Measurements from ENCODE around the gene ZFC3H1.
"Not testable (repeated sequence)": the region's sequence is repeated elsewhere in the genome, so short reads cannot be mapped to it uniquely, and the experiment has no call there.

The ZFC3H1 gene, protein sequence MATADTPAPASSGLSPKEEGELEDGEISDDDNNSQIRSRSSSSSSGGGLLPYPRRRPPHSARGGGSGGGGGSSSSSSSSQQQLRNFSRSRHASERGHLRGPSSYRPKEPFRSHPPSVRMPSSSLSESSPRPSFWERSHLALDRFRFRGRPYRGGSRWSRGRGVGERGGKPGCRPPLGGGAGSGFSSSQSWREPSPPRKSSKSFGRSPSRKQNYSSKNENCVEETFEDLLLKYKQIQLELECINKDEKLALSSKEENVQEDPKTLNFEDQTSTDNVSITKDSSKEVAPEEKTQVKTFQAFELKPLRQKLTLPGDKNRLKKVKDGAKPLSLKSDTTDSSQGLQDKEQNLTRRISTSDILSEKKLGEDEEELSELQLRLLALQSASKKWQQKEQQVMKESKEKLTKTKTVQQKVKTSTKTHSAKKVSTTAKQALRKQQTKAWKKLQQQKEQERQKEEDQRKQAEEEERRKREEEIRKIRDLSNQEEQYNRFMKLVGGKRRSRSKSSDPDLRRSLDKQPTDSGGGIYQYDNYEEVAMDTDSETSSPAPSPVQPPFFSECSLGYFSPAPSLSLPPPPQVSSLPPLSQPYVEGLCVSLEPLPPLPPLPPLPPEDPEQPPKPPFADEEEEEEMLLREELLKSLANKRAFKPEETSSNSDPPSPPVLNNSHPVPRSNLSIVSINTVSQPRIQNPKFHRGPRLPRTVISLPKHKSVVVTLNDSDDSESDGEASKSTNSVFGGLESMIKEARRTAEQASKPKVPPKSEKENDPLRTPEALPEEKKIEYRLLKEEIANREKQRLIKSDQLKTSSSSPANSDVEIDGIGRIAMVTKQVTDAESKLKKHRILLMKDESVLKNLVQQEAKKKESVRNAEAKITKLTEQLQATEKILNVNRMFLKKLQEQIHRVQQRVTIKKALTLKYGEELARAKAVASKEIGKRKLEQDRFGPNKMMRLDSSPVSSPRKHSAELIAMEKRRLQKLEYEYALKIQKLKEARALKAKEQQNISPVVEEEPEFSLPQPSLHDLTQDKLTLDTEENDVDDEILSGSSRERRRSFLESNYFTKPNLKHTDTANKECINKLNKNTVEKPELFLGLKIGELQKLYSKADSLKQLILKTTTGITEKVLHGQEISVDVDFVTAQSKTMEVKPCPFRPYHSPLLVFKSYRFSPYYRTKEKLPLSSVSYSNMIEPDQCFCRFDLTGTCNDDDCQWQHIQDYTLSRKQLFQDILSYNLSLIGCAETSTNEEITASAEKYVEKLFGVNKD (N-terminal part only)

DNA sequence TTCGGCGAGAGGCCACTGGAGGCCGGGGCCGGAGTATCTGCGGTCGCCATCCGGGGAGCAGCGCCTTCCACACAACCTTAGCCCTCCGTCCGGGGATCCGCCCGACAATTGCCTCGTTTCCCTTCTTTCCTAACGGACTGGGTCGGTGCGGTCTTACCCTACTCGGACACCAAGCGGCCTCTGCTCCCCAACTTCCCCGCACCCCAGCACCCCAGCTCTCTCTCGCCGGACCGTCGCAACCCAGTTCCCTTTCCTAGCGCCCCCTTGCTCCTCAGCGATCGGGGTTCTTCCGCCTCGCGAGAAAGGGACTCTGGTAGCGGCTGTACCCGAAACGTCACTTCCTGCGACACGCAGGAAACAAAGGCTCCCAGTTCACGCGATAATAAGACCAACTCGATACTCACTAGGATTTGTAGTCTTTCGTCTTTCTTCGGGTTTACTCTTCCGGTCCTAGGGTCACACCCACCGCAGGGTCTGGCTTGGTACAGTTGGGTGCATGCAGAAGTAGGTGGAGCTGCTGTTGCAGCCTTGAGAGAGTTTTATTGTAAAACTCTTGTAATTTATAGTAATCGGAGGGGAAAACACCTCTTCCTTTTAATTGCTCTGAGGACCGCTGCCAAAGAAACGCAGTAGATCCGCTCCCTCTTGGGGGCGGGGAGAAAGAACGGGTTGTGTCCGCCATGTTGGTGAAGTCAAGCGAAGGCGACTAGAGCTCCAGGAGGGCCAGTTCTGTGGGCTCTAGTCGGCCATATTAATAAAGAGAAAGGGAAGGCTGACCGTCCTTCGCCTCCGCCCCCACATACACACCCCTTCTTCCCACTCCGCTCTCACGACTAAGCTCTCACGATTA lies at the start of gene ZFC3H1, which contains the start of gene THAP2:
ZFC3H1 (minus strand) TSS at position 288 of the 850 bp plus-strand sequence; CDS start at position 50, 238 bp downstream.
THAP2 (plus strand) TSS at position 741 of the 850 bp plus-strand sequence. CDS start 209 bp downstream, outside the sequence.
- peak; percentile 98 for DNase-seq (ENCODE audit: low read depth)

DNA sequence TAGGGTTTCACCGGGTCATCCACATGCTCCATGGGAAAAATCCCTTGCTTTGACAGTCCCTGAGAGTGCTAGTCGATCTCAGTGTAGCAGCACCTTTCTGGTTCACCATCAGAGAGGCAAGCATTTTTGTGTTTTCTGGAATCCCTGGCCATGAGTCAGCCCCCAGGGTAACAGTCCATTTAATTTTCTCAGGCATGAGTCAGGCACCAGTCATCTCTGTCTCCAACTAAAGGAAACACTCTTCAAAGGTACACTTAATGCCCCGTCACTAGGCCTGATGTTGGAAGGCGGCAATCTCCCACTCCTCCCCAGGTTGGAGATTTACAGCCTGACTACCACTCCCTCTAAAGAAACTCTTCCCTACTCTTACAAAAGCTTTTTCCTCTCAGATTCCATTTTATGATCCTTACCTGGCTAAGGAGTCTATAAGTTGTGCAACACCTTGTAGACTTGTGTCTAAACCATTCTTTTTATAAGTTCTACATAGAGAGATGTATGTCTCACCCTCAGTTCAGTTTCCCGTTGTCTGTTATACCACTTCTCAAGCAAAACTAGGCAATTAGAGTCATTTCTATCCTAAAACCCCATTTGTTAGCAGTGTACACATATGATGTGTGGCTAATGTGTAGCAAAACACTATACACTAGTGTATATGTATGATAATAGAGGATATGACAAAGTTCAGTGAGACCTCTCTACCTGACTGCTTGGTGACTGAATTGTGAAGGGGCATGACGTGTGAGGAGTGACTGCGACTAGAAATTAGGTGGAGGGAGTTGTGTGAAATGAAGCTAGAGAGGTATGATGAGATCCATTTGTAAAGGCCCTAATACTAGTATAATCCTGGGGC lies 46.9 kb upstream of the ZFC3H1 start:
- DNase-seq (ENCODE audit: low read depth), result peak; percentile 88

DNA sequence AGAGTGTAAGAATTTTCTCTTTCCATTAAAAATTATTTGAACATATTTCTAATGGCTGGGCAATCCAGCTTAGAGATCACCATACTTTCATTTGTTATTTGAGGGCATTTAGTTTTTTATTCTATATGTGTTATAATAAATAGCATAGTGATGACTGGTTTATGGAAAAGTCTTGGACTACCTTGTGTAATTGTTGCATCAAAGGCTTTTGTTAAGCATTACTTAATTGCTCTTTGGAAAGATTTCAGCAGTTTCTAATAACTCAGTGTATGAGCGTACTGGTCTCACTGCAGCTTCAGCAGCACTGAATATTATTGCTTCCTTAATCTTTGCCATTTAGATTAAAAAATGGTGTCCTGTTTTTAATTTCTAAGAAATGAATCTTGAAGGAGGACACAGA lies 45.0 kb upstream of the ZFC3H1 start:
- no peak for DNase-seq (ENCODE audit: low read depth)

DNA sequence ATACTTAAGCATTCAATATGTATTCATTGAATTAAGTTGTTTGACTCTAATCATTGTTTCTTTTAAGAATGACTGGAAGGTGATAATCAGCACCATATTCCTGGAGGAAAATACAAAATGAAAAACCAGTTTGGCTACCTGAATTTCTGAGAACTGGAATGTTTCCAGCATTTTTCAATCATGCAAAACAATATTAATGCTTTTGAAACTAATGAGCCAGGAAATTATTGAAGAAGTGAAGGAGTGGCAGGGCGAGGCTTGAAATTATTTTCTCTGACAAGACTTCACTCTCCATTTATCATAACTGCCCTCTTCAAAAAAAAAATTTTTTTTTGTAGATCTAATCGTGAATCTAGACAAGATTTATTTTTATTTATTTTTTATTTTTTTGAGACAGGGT lies 41.3 kb upstream of the ZFC3H1 start:
- no peak for DNase-seq (ENCODE audit: low read depth)

DNA sequence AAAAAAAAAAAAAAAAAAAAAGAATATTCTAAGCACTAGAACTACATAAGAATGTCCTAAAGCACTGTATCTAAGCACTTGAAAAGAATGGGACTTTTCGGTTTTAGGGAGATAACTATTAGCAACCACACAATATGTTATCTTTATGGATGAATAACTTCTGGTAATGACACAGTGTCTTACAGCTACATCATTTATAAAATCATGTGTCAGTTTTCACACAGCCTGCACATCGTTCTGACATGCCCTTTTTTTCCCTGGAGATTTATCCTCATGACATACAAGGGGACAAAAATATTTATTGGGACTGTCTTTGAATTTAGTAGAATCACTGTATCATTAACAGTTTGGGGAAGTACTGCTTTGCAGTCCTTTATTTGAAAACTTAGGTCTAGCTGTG lies 39.6 kb upstream of the ZFC3H1 start:
- no peak for DNase-seq (ENCODE audit: low read depth)

DNA sequence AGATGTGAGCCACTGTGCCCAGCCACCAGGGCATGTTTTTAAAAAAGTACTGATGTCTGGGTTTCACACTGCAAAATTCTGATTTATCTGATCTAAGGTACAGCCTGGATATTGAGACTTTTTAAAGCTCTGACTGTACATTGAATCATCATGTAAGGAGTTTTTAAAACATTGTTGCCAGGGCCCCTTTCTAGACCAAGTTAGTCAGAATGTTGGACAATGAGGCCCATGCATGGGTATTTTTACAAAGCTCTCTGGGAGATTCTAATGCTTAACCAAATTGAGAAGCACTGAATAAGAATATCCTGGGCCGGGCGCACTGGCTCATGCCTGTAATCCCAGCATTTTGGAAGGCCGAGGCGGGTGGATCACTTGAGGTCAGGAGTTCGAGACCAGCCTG lies 38.9 kb upstream of the ZFC3H1 start:
- DNase-seq (ENCODE audit: low read depth), result no peak

DNA sequence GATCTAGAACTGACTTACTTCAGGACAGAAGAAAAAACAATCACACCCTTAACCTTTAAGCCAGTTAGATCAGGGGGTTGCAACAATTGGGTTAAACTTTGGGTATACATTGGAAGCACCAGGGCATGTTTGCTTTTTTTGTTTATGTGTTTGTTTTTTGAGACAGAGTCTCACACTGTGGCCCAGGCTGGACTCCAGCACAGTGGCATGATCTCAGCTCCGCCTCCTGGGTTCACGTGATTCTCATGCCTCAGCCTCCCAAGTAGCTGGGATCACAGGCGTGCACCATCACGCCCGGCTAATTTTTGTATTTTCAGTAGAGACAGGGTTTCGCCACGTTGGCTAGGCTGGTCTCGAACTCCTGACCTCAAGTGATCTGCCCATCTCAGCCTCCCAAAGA lies 38.5 kb upstream of the ZFC3H1 start:
- not testable (repeated sequence) for DNase-seq (ENCODE audit: low read depth)

DNA sequence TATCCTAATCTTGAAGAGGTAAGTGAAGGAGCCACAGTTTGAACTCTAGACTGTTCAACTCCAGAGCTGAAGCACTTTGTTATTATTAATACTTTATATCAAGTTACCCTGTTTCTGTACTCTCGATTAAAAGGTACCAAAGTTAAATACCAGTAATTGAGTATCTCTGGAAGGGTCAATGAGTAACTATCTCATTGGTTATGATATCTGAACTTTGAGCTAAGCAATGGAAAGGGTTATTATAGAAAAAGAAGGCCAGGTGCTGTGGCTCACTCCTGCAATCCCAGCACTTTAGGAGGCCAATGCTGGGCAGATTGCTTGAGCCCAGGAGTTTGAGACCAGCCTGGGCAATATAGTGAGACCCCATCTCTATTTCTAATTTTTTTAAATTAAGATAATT lies 32.1 kb upstream of the ZFC3H1 start:
- DNase-seq (ENCODE audit: low read depth), result no peak

DNA sequence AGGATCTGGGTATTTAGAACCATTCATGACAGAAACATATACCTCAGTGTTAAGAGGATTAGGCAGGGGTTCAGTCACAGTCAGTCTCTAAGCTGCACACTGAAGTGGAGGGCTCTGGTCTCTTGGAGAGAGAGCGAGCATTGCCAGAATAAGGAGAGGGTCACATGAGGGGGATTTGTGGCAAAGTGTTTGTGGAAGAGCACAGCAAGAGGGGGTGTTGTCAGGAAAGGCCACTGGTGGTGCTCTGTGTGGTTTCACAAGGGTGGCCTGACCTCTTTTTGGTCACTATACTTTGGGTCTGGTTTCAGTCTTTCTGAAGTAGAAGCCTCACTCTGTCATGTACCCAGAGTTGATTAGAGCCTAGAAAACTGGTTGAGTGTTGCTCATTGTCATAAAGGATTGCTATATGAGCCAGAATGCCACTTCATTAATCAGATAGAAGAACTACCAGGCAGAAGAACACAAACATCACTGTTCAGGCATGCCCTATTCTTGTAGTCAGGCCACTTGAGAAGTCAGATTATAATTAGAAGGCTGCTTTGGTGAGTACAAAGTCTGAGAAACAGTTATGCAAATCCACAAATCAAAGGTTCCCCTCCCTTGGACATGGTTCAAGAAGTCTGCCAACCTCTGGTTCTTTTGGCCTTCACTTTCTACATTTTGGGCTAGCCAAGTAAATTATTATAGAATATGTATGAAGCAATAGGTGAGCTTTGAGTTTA lies 30.6 kb upstream of the ZFC3H1 start:
- DNase-seq (ENCODE audit: low read depth), result no peak

DNA sequence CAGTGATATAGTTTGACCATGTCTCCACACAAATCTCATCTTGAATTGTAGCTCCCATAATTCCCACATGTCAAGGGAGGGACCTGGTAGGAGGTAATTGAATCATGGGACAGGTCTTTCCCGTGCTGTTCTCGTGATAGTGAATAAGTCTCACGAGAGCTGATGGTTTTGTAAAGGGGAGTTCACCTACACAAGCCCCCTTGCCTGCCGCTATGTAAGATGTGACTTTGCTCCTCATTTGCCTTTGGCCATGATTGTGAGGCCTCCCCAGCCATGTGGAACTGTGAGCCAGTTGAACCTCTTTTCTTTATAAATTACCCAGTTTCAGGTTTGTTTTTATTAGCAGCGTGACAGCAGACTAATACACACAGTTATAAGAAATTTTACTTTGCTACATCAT lies 30.0 kb upstream of the ZFC3H1 start:
- DNase-seq (ENCODE audit: low read depth), result not testable (repeated sequence)

DNA sequence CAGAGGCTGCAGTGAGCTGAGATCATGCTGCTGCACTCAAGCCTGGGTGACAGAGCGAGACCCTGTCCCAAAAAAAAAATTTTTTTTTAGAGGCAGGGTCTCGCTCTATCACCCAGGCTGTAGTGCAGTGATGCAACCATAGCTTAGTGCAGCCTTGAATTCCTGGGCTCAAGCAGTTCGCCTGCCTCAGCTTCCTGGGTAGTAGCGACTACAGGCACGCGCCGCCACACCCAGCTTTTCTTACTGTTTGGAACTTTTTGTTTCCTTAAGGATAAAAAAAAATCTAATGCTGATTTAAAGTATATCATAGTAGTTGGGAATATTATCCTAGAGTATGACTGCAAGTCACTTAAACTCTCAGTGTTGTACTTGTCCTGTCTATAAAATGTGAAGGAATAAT lies 29.5 kb upstream of the ZFC3H1 start:
- DNase-seq (ENCODE audit: low read depth), result no peak

DNA sequence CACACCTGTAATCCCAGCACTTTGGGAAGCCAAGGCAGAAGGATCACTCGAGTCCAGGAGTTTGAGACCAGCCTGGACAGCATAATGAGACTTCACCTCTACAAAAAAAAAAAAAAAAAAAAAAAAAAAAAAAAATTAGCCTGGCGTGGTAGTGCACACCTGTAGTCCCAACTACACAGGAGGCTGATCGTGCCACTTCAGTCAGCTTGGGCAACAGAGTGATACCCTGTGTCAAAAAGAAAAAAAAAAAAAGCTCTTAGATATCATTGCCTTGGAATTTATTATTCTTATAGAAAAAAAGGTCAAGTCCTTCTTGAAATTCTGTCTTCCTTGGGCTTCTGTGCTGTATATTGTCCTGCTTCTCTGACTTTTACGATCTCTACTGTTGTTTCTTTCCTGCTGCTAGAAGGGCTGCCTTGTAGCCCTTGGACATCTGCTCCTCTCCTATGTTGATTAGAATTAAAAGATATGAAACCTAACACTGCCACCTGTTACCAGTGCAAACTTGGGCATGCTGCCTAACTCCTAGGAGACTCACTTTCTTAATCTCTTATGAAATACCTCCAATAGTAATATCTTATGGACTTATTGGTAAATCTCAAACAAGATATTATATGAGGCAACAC lies 28.0 kb upstream of the ZFC3H1 start:
- no peak for DNase-seq (ENCODE audit: low read depth)

DNA sequence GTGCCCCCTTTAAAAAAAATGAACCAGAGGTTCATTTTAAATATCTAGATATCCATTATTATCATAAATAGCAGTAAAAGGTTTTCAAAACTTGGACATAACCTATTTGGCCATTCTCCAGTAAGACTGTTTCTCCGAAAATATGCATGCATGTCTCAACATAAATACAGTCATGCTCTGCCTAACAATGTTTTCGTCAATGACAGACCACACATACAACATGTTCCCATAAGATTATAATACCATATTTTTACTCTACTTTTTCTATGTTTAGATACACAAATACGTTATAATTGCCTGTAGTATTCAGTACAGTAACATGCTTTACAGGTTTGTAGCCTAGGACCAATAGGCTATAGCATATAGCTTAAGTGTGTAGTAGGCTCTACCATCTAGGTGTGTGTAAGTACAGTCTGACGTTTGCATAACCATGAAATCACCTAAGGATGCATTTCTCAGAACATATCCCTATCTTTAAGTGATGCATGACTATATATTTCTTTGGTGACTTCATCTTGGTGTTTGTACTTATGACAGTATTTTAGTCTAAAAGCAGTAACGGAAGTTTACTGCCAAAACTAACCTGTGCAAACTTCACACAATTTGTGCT lies 25.4 kb upstream of the ZFC3H1 start:
- no peak for DNase-seq (ENCODE audit: low read depth)

DNA sequence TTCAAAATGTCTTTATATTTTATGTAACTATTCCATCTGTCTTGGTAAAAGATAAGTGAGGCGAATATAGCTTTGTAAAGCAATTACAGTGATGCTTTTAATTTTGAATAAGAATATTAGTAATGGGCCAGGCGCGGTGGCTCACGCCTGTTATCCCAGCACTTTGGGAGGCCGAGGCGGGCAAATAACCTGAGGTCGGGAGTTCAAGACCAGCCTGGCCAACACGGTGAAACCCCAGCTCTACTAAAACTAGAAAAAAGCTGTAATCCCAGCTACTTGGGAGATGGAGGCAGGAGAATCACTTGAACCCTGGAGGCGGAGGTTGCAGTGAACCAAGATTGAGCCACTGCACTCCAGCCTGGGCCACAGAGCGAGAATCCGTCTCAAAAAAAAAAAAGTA lies 23.5 kb upstream of the ZFC3H1 start:
- not testable (repeated sequence) for DNase-seq (ENCODE audit: low read depth)

DNA sequence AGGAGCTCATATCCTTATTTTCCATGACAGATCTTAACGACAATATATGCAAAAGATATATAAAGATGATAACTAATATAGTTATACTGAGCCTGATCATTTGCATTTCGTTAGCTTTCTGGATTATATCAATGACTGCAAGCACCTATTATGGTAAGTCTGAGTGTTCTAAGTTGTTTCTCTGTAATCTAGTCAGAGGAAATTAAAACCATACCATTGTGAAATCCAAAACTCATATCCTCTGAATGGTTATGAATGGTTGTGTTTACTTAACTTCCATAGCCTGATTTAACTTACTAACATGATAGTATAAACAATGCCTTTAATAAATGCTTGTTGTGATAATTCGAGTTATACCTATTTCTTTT lies 23.0 kb upstream of the ZFC3H1 start:
- DNase-seq (ENCODE audit: low read depth), result no peak

DNA sequence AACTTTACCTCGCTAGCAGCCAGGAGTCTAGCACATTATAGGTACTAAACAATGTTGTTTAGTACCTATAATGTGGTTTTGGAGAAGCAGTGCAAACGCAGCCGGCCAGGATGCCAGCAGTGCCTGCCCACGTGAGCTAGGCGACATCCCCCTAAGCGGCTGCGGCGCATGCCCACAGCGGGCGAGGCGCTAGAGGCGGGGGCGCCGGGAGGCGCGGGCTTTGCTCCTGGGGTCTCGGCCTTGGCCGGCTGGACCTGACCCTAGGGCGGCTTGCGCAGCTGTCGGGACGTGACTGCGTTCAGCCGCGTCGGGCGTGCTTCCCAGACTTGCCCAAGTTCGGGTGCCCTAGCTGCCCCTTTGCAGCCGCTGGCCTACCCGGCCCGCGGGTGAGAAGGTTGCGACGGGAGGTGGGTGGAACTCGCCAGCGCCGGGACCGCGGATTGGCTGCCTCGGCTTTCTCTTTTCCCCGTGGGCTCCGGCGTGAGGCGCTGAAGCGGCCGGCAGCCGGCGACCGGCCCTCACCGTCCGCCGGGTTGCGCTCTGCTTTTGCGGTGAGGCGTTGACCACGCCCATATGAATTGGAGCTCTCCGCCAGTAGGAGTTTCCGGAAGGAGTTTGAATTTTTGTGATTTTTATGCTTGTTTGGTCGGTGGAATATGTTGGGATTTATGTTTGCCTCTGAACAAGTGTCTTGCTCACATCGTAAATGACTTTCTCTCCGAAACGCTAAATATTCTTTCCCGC lies 22.4 kb upstream of the ZFC3H1 start, which contains the start of gene TMEM19:
TMEM19 (plus strand) TSS at position 169 of the 744 bp plus-strand sequence. CDS start 599 bp downstream, outside the sequence.
- peak; percentile 65 for DNase-seq (ENCODE audit: low read depth)

DNA sequence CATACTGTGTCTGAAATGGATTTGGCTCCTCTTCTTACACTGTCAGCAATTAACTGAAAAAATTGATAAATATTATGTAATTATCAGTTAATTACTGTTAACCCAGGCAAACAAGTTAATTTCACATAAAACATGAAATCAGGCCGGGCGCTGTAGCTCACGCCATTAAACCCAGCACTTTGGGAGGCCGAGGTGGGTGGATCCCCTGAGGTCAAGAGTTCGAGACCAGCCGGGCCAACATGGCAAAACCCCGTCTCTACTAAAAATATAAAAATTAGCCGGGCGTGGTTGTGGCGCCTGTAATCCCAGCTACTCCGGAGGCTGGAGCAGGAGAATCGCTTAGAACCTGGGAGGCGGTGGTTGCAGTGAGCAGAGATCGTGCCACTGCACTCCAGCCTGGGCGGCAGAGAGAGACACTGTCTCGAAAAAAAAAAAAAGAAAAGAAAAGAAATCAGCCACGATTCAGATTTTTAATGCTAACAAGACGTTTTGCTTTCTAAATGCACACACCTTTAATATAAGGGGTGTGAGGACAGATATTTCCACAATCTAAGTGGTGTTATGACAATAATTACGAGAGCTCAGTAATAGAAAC lies 21.8 kb upstream of the ZFC3H1 start:
- DNase-seq (ENCODE audit: low read depth), result no peak
